NOMO-1 (cell line): ENCODE data around the gene DHRS3.
"Not testable (repeated sequence)": the region's sequence is repeated elsewhere in the genome, so short reads cannot be mapped to it uniquely, and the experiment has no call there.

Source experiments
- DNase-seq, 2 experiments: peaks; one replicate each; lab custom pipeline; 2025; ENCODE audit not compliant: unreplicated experiment in 2 of 2; lab: John Stamatoyannopoulos, UW

The DHRS3 gene, protein sequence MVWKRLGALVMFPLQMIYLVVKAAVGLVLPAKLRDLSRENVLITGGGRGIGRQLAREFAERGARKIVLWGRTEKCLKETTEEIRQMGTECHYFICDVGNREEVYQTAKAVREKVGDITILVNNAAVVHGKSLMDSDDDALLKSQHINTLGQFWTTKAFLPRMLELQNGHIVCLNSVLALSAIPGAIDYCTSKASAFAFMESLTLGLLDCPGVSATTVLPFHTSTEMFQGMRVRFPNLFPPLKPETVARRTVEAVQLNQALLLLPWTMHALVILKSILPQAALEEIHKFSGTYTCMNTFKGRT

GRCh38 chr1:12617901-12618660, at the start of gene DHRS3:
TSS of gene DHRS3 (minus strand) at chr1:12618210. CDS start at chr1:12617348, 862 bp downstream.
- peak; percentile 57 to 65 for DNase-seq

GRCh38 chr1:12666141-12666735, 48.2 kb upstream of the DHRS3 start:
- DNase-seq = no peak

- no peak for DNase-seq
These were observed 47.5 kb upstream of the DHRS3 start for GRCh38 chr1:12665511-12665910.

GRCh38 chr1:12662556-12662955, 44.5 kb upstream of the DHRS3 start:
- DNase-seq = no peak

GRCh38 chr1:12661606-12662219, 43.7 kb upstream of the DHRS3 start:
- no peak for DNase-seq

DNA sequence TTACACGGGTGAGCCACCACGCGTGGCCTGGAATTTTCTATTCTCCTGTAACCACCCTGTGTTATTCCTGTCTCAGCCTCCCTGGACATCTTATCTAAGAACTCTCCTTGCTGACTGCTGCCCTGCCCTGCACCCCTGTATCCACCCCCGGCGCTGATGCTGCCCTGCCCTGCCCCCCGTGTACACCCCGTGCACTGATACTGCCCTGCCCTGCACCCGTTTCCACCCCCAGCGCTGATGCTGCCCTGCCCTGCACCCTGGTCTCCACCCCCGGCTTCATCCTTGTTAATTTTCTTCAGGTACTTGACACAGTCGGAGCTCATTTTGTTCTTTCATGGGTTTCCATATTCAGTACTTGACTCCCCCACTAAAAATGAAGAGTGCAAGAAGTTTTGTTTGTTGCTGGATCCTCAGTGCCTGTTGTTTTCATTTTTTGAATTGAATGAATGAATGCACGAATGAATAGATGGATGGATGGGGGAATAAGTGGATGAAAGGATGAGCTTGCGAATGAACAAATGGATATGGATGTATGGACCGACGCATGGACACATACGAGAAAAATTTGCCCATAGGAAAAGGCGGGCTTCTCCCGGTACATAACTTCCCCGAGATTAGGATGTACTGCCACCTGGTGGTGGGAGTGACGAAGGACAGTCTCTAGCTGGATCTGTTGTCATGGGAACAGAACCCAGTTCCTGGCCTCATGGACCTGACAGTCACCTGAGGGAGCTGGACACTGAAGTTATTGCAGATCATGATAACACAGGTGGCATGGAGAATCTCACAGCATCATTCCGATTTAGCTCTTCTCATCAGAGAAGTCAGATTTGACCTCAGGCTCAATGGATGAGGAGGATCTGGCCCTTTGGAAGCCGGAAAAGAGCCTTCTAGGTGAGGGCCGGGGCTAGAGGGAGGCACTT, 40.8 kb upstream of the DHRS3 start:
- DNase-seq = peak in 1 of 2 experiments; percentile 48

DNA sequence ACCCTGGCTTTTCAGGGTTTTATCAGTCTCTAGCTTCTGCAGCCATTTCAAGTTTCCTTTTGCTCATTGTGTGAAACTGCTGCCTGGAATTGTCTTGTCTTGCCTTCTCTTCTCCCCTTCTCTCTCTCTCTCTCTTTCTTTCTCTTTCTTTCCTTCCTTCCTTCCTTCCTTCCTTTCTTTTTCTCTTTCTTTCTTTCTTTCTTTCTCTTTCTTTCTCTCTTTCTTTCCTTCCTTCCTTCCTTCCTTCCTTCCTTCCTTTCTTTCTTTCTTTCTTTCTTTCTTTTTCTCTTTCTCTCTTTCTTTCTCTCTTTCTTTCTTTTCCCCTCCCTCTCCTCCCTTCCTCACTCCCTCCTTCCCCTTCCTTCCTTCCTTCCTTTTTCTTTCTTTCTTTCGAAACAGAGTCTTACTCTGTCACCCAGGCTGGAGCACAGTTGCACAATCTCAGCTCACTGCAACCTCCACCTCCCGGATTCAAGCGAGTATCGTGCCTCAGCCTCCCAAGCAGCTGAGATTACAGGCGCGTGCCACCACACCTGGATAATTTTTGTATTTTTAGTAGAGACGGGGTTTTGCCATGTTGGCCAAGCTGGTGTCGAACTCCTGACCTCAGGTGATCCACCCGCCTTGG, 40.0 kb upstream of the DHRS3 start:
- DNase-seq = not testable (repeated sequence)

DNA sequence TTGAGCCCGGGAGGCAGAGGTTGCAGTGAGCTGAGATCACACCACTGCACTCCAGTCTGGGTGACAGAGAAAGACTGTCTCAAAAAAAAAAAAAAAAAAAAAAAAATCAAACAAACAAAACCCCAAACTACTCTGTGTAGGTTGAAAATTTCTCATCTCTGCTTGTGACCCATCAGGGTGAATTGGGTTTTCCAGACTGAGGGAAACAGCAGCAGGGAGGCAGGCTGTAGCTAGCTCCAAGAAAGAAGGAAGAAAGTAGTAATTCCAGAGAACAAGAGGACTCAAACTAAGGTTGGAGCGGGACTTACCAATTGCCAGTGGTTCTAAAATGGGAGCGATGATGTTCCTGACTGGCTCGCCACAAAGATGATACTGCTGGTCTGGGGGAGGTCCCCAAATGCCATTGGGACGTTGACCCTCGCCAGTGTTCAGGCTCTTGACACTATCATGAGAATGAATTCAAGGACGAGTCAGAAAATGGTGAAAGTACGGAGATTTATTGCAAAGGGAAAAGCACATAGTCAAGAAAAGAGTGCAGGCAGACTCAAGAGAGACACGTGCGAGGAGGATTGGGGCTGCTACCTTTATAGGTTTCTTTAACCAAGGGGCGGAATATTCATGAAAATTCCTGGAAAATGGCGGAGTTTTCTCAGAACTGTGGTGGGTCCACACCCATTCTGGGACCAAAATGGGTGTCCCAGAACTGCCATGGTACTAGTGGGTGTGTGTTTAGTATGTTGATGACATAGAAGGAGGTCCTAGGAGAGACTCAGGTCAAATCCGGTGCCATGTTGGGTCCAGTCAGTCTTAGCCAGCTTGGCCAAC, 39.3 kb upstream of the DHRS3 start:
- no peak for DNase-seq

- DNase-seq = no peak
These were observed 38.6 kb upstream of the DHRS3 start for GRCh38 chr1:12656575-12656974.

- DNase-seq = no peak
These were observed 36.6 kb upstream of the DHRS3 start for GRCh38 chr1:12654657-12655056.

- DNase-seq = no peak
These were observed 36.1 kb upstream of the DHRS3 start for GRCh38 chr1:12654004-12654567.

- DNase-seq = no peak
These were observed 32.0 kb upstream of the DHRS3 start for GRCh38 chr1:12649971-12650421.

DNA sequence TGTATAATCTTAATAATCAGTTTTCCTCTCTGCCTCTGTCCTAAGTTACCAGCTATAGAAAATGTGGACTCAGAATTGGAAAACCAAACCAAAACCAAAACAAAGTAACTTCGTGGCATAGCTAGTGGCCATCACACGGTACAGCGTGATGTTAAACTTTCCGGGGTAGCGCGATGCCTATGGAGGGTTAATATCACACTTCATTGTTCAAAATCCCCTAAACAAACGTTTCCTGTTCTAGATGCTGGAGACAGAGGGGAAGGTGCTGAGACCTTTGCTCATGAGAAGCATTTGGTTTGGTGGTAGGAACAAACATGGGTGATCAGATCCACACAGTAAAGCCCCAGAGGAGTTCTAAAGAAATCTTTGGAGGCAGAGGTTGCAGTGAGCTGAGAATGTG, 30.7 kb upstream of the DHRS3 start:
- DNase-seq = no peak

DNA sequence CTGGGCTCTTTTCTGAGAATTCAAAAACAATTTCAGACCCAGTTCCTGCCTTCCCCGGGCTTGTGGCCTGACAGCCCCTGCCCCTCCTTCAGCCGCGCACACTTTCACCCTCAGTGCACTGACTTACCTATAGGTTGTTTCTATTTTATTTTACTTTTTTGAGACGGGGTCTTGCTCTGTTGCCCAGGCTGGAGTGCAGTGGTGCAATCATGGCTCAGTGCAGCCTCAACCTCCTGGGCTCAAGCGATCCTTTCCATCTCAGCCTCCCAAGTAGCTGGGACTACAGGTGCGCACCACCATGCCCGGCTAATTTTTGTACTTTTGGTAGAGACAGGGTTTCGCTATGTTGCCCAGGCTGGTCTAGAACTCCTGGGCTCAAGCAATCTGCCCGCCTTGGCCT, 27.4 kb upstream of the DHRS3 start:
- not testable (repeated sequence) for DNase-seq

DNA sequence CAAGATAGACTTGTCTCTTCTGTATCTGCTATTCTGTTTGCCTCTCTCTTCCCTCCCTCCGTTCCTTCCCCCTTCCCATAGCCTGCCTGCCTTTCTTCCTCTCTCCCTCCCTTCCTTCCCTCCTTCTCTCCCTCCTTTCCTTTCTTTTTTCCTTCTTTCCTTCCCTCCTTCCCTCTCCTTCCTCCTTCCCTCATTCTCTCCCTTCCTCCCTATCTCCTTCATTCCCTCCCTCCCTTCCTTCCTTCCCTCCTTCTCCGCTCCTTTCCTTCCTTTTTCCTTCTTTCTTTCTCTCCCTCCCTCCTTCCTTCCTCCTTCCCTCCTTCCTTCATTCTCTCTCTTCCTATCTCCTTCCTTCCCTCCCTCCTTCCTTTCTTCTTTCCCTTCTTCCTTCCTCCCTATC, 26.8 kb upstream of the DHRS3 start:
- DNase-seq = no peak

GRCh38 chr1:12644237-12644636, 26.2 kb upstream of the DHRS3 start:
- DNase-seq = no peak

GRCh38 chr1:12643785-12644184, 25.8 kb upstream of the DHRS3 start, which contains the start of gene AADACL4:
TSS of gene AADACL4 (plus strand) at chr1:12644085. CDS start at chr1:12644547, 462 bp downstream.
- no peak for DNase-seq

- no peak for DNase-seq
These were observed 25.1 kb upstream of the DHRS3 start for GRCh38 chr1:12643079-12643478.

- no peak for DNase-seq
These were observed 22.9 kb upstream of the DHRS3 start for GRCh38 chr1:12640958-12641272.
